Hippocampal formation (tissue), 2 donors: ENCODE results near the gene ABLIM2.

Source experiments
- DNase-seq, 2 donors: peaks; one replicate each; lab custom pipeline; 2025; lab: John Stamatoyannopoulos, UW

The ABLIM2 gene

DNA sequence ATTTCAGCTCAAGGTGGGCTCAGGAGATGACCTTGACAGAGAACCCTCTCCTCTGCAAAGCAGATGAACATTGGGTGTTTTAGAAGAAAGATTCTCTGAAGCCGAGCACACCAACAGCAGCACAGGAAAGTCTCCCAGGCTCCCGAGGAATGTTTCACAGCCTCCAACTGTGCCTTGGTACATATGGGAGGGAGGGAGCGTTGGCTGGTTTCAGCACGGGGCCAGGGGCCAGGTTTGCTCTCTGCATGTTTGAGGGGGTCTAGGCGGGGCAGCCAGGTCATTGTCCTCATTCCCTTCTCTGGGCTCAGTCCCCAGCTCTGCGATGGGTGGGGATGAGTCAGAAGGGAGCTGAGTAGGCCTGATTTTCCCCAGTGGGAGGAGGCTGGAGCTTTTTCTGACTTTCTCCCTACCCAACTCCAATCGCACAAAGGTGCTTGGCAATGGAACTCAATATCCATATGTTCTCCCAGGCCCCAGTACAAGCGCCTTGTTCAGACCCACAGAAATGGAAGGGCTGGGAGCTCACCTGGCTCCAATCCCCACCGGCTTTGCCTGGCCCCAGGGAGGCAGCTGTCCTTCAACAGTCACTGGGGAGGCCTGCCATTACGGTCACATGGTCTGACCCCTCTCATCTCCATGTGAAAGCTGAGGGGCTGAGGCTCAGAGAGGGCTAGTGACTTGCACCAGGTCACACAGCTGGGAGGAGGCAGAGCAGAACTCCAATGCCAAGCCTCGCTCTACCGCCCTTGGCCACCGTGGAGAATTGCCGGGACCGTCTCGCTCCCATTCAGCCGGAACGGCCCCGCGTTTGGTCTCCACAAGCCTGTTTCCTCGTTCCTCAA is 110.6 kb downstream of the ABLIM2 start:
- no peak for DNase-seq

DNA sequence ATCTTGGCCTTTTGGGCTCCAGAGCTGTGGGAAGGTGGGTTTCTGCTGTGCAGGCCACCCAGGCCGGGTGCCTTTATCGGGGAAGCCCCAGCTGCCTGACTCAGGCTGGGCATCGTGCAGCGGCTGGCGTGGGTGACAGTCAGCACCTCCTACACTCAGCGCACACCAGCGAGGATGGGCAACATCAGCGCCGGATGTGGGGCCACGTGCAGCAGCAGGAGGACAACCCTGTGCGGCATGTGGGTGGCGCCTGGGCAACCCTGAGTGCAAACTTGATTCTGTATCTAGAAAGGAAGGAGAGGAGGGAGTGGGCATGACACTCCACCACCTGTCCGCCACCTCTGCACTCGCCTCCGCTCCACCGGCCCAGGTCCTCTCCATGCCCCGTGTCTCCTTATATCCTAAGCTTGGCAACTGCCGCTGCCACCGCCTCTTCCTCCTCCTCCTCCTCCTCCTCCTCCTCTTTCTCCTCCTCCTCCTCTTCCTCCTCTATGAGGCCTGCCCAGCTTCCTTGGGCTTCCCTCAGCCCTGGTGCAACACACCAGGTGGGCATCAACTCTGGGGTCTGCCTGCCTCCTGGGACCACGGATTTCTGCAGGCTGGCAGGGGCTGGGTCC is 111.6 kb downstream of the ABLIM2 start:
- DNase-seq: no peak

DNA sequence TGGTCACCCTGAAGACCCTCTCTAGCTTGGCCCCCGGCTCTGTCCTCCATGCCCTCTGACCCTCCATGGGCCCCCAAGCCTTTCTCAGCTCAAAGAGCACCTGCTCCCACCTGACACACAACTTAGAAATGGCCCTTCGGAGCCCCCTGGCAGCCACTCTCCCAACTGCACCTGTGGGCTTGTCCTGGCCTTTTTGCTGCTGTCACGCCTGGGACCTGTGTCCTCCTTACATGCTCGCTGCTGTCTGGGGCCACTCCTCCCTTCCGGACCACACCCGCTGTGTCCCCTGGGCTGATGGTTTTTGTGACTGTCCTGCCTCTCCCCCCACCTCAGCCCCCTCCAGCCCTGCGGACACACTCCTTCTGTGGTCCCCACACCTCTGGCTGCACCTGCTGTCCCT is 112.7 kb downstream of the ABLIM2 start:
- DNase-seq: no peak

DNA sequence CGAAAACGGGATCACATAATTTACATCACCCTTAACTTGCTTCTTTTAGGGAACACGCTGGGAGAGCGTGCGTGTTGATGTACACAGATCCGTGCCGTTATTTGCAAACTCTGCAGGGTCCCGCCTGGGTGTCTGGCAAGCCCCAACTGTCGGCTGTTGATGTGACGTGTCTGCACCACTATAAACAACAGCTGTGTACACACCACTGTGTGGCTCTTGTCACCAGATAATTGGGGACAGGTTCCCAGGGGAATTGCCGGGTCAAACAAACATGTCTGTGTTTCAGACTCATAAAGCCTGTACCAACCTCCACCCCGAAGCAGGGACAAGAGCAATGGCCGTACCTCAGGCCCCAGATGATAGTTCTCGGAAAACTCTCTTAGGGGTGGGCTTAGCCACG is 113.9 kb downstream of the ABLIM2 start:
- no peak for DNase-seq

DNA sequence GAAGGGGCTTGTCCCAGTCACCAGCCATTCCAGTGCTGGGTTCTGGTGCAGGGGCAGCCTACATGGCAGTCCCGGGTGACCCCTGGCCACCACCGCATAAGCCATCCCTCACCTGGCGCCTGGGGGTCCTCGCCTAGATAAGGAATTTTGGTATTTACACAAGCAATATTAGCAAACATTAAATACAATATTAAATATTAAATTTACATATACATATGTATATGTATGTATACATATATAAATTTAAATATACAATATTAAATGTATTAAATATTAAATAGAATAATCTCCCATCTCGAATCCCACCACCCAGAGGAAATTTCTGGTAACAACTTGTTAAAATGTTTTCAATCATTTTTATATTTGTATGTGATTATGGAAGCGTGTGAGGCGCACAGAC is 114.4 kb downstream of the ABLIM2 start:
- DNase-seq: no peak

DNA sequence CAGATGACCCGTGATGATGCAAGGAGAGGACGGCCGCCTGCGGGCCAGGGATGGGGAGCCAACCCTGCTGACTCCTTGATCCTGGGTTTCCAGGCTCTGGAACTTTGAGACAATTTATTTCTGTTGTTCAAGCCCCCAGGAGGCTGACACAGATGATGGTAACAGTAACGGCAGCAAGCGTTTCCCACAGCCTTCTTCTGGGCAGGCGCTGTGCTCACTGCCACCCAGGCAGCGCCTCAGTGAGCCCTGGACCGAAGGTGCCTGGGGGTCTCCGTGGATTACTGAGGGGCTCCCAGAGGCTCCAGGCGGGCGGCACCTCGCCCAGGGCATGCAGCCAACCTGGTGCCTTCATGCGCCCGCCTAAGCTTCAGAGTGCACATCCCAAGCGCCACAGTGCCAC is 115.0 kb downstream of the ABLIM2 start:
- DNase-seq: no peak

DNA sequence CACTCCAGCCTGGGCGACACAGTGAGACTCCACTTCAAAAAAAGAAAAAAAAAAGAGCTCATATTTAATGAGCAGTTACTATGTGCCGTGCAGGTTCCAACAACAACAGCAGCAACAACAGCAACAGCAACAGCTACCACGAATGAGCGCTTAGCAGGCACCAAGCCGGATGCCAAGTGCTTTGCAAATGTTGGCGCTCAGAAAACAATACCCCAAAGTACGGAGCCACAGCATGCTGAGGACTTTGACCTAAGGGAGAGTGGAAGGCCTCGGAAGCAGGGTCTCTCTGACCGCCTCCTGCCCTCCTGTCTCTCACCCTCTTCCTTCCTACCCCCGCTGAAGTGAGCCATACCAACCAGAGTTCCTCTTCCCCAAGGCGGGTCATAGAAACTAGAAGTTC is 116.7 kb downstream of the ABLIM2 start:
- no peak for DNase-seq

DNA sequence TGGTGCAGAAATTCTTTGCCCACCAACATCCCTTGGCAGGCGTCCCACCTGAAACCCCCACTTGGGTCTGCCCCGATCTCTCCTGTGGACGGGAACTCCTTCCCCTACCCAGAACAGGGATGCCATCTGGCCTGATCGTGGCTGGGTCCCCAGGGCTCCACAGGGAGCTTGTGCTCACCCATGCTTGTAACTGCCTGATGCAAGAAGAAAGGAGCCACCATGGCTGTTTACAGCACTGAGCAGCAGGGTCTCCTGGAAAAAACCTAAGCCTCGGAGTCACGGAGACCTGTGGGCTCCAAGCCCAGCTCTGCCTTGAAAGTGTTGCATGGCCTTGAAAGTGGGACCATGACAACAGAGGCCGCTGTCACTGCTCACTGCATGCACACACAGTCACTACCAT is 117.4 kb downstream of the ABLIM2 start:
- no peak for DNase-seq

DNA sequence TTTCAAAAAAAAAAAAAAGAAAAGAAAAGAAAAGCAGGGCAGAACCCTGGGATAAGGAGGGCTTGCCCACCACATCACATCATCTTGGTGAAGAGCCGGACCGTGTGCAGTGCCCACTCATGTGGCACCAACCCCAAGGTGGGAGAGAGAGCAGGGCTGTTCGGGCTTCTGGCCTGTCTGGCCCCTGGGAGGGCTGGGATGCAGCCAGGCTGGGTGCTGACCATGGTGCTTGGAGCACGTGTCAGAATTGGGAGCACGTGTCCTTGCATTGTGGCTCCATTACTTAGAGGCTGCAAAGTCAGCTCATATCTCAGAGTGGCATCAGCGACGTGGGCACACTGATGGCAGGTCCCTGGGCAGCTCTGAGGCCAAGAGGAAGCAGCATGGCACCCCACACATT is 118.0 kb downstream of the ABLIM2 start:
- DNase-seq: no peak

DNA sequence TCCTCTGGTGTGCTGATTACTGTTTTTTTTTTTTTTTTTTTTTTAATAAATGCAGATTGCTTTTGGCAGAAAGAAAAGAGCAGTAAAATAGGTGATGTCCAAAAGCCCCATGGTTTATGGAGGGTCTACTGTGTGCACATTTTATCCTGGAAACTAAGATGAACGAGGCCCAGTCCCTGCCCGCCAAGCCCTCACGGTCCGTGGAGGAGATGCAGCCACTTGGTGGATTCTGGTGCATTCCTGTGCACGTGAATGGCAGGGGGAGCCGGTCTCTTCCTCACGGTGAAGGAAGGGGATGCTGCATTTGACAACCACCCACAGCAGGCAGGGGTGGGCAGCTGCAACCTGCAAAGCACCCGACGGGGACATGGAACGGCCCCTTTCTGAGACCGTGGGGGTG is 118.8 kb downstream of the ABLIM2 start:
- DNase-seq: no peak

DNA sequence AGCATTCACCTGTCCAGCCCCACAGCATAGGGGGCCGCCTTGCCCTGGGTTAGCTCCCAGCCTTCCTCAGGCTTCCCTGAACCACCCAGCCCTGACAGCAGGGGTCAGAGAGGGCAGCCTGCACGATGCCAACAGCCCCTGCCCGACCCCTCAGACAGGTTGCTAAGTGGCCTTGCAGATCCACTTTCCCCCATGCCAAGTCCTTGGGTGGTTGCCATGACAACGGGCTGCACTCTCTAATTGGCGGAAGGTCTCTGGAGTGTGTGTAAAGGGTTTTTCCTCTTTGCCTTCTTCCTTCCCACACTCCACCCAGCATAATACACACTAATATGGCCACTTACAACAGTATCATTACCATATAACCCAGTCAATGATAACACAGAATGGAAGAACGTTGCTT is 119.3 kb downstream of the ABLIM2 start:
- DNase-seq: no peak

DNA sequence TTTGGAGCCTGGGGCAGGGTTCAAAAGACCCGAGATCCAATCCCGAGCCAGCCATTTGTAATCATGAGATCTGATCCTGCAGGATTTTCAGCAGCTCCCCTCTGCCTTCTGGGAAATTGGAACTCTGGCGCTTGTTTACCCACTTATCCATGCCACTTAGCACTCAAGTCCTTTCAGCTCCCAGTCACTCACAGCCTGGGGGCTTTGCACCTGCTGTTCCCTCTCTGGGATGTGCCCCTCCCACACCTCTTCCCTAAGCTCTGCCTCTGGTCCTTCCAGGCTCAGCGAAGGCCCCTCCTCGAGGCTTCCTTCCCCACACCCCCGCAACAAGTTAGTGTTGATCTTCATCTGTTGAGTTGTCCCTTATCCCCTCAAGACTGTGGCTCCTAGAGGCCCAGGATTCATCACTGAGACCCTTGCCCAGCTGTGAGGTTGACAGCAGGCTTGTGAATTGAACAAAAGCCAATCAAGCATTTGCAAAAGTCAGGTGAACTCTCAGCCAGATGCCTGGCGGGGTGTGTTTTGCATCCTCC is 119.8 kb downstream of the ABLIM2 start:
- DNase-seq: no peak

DNA sequence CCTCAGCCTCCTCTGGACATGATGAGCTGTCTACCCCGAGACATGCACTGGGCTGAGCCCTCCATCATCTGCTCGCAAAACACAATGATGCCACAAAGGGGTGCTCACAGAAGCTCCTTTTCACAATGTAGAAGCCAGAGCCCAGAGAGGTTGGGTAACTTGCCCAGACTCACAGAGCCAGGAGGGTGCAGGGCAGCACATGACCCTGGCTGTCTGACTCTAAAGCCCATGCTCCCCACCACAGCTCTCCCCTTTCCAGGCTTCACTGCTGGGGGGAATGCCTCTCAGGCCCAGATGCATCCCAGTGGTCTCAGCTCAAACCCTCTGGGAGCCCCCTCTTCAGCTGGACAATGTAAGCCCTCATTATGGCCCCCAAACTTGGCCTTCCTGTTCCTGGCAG is 120.5 kb downstream of the ABLIM2 start:
- no peak for DNase-seq

DNA sequence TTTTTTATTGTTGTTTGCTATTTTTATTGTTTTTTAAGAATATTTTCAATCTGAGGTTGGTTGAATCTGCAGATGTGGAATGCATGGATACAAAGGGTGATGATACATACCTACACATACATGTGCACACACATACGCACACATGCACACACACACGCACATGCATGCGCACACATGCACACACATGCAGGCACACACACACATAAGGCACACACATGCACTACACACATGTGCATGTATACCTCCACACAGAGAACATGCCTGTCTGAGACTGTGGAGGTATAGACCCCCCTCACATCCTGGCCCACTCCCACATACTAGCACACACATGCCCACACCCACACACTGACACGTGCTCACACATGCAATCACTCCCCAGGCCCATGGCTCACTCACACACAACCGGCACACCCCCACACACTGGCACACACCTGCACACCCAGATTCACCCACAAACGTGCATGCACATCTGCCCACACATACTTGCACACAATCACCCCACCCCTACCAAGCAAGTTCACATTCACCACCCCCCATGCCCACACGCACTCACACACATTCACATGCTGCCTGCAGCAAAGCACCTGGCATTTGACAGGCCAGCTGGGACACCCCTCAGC is 121.4 kb downstream of the ABLIM2 start:
- no peak for DNase-seq

DNA sequence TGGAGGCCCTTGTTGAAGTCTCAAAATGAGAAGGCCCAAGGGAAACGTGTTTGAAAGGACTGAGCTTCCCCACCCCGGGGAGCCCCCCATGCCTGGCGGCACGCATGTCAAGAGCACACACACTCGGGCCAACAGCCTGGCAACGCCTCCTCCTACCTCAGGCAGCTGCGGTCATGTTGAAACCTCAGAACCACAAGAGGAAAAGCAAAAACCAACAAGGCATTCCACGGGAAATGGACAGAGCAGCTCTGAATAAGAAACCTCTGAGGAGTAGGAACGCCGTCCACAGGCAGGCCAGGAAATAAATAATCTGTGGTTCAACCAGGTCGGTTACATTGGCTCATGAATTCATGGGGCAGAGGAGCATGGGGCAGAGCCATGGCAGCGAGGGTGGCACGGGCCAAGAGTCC is 123.2 kb downstream of the ABLIM2 start:
- DNase-seq: no peak

DNA sequence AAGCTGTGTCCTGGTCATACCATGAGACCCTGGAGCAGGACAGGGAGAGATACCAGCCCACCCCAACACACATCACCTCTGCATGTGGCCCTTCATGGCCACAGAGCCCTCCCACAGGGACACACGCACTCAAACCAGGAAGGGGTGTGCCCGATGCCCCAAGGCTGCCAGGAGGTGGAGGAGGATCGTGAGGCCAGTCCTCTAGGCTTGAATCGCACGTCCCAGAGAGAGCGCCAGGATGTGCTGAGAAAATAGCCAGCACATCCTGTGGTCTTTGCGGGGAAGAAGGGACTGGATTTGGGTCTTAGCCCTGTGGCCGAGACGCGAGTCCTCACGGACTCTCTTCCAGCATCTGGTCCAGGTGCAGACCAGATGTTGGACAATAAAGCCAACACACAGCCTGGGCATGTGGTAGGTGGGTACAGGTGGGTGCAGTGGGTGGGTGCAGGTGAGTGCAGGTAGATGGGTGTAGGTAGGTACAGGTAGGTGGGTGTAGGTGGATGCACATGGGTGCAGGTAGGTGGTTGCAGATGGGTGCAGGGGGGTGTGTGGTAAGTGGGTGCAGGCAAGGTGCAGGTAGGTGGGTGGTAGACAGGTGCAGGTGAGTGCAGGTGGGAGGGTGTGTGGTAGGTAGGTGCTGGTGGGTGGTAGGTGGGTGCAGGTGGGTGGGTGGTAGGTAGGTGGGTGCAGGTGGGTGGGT is 124.6 kb downstream of the ABLIM2 start:
- DNase-seq: no peak

DNA sequence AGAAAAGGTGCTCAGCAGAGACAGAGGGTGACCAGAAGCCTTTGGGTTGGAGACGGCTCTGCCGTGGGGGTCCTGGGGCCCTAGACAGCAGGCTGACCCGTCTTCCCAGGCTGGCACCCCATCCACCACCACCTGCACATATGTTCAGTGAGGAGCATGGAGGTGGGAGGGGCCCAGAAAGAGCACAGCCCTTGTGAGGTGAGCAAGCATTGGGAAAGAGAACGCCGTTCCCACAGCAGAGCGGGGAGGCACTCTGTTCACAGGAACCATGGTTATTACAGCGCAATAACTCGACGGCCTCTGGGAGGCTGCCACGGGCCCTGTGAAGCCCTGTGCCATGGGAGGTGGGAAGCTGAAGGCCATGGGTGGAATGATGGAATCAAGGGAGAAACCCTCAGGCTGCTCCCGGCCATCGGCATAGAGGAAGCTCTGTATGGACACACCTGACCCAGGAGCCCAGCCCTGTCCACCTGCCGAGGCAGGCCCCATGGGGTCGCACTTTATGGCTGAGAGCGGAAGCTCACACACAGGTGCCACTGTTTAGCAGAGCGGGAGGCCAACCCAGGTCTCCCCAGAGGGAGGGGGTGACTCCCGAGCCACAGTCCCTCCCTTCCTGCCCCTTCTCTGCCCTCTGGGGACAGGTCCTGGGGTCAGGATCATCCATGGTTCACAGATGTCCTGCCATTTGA is 125.4 kb downstream of the ABLIM2 start:
- DNase-seq: no peak

DNA sequence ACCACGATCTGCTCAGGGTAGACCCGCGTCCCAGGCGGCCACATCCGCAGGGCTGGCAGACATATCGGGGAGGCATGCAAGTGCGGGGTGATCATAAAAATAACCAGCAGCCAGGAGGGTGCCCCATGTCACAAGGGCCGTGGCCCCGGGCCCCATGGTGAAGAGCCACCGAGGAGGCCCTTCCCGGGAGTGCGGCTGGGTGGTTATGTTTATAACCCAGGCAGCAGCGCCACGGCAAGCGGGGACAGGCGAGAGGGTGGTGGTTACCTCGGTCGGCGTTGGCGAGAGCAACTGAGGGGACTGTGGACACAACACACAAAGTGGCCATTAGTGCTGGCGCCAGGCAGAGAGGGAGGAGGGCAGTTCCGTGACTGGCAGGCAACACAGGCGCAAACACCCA is 126.2 kb downstream of the ABLIM2 start:
- DNase-seq: no peak

DNA sequence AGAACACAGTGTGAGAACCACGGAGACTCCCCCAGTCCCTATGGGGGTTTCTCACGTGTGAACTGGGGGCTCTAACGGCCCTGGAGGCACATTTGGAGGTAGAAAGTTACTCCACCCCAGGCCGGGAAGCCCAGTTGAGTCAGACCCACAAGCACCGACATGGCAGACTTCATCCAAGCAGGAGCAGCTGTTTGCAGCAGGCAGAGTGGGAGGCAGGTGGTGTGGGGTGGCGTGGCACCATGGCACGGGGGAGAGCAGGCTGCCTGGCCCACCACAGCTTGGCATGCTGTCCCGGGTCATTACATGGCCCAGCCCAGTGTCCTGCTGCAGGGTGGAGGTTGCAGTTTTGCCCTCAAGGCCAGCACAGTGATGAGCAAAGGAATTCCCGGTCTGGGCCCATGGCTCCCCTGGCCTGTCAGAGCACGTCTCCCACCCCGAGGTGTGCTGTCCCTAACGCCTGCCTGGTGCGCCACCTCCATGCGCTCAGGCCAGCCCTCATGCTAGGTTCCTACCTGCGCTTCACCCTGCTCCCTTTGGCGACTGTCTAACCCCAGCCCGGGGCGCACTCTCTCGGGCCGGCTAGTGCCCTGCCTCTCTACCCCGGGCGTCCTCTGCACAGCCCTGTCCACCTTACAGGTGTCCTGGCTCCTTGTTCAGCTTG is 128.4 kb downstream of the ABLIM2 start:
- no peak for DNase-seq

DNA sequence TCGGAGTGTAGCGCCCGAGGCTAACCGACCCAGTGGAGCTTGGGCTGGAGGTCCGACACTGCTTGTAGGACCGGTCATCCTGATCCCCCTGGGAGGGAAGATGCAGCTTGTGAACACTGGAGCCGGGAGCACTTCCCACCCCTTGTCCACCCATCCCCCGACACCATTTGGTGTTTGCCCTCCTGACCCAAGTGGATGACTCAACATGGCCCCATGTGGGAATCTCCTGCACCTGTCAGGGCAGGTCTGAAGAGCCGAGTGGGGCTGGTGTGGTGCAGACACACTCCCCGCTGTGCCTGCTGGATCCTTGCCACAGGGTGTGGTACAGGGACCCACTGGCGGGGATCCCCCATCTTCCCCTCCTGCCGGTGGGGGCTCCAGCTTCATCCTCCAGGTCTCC is 128.9 kb downstream of the ABLIM2 start:
- DNase-seq: no peak

DNA sequence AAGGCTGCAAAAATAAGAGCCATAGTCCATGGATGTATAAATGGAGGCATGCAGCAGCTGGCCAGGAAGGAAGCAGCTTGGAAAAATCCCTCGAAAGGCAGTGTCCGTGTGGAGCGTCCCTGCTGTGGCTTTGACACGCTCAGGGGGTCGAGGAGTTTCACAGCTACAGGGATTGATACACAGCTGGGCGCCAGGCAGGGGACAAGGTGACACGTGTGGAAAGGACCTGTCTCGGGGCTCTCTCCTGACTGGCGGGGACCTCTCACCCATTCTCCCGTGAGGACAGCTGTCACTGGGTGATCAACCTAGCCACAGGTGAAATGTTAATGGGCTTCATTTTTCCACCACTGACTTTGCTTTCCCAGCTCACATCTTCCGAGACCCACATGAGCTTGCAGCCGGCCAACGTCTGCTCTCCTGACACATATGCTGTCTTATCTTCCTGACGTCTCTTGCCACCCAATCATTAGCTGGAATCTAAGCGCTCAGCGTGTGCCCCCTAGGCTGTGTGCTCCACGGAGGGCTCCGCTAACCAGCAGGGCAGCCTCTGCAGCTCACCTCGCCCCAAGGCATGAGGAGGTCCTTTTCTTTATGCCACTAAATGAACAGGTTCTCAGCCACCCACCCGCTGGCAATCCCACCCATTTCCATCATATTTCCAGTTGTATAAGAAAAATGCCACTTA is 129.6 kb downstream of the ABLIM2 start:
- no peak for DNase-seq
